ENCODE results near the gene TLL2.
A peak's percentile ranks its signal among the peaks of the same experiment; 100 is the strongest.

The TLL2 gene

GRCh38 chr10:96369890-96370583, 143.7 kb downstream of the TLL2 start:
- DNase-seq (ENCODE audit: extremely low read depth in 1 of 2, low read depth in 1 of 2): no peak

GRCh38 chr10:96368971-96369370, 144.8 kb downstream of the TLL2 start:
- no peak for DNase-seq (ENCODE audit: extremely low read depth in 1 of 2, low read depth in 1 of 2)

- DNase-seq (ENCODE audit: extremely low read depth in 1 of 2, low read depth in 1 of 2): no peak
These were observed 146.3 kb downstream of the TLL2 start for GRCh38 chr10:96367470-96367869.

- no peak for DNase-seq (ENCODE audit: extremely low read depth in 1 of 2, low read depth in 1 of 2)
These were observed 147.2 kb downstream of the TLL2 start for GRCh38 chr10:96366508-96366907.

GRCh38 chr10:96365571-96365970, 148.2 kb downstream of the TLL2 start:
- no peak for DNase-seq (ENCODE audit: extremely low read depth in 1 of 2, low read depth in 1 of 2)

- no peak for DNase-seq (ENCODE audit: extremely low read depth in 1 of 2, low read depth in 1 of 2)
These were observed 153.0 kb downstream of the TLL2 start for GRCh38 chr10:96360766-96361165.

- no peak for DNase-seq (ENCODE audit: extremely low read depth in 1 of 2, low read depth in 1 of 2)
These were observed 153.4 kb downstream of the TLL2 start for GRCh38 chr10:96360331-96360730.

- DNase-seq (ENCODE audit: extremely low read depth in 1 of 2, low read depth in 1 of 2): no peak
These were observed 154.1 kb downstream of the TLL2 start for GRCh38 chr10:96359616-96360015.

GRCh38 chr10:96358851-96359540, 154.7 kb downstream of the TLL2 start, which contains the start of gene OPALIN:
Gene OPALIN (minus strand): TSS chr10:96359002. CDS start chr10:96358896, 106 bp downstream.
- DNase-seq (ENCODE audit: extremely low read depth in 1 of 2, low read depth in 1 of 2): no peak

GRCh38 chr10:96357038-96357620, 156.6 kb downstream of the TLL2 start:
- DNase-seq (ENCODE audit: extremely low read depth in 1 of 2, low read depth in 1 of 2): no peak

GRCh38 chr10:96352582-96352981, 161.1 kb downstream of the TLL2 start:
- no peak for DNase-seq (ENCODE audit: extremely low read depth in 1 of 2, low read depth in 1 of 2)

- no peak for DNase-seq (ENCODE audit: extremely low read depth in 1 of 2, low read depth in 1 of 2)
These were observed 161.7 kb downstream of the TLL2 start for GRCh38 chr10:96352027-96352426.

GRCh38 chr10:96346295-96346694, 167.4 kb downstream of the TLL2 start:
- no peak for DNase-seq (ENCODE audit: extremely low read depth in 1 of 2, low read depth in 1 of 2)

GRCh38 chr10:96345222-96345621, 168.5 kb downstream of the TLL2 start:
- DNase-seq (ENCODE audit: extremely low read depth in 1 of 2, low read depth in 1 of 2): no peak

GRCh38 chr10:96344178-96344577, 169.5 kb downstream of the TLL2 start:
- DNase-seq (ENCODE audit: extremely low read depth in 1 of 2, low read depth in 1 of 2): no peak

GRCh38 chr10:96342402-96342801, 171.3 kb downstream of the TLL2 start:
- no peak for DNase-seq (ENCODE audit: extremely low read depth in 1 of 2, low read depth in 1 of 2)

- DNase-seq (ENCODE audit: extremely low read depth in 1 of 2, low read depth in 1 of 2): no peak
These were observed 172.2 kb downstream of the TLL2 start for GRCh38 chr10:96341219-96342182.

- DNase-seq (ENCODE audit: extremely low read depth in 1 of 2, low read depth in 1 of 2): peak; percentile 1 to 8
These were observed 173.5 kb downstream of the TLL2 start for GRCh38 chr10:96339956-96340904.

GRCh38 chr10:96339383-96339782, 174.3 kb downstream of the TLL2 start:
- no peak for DNase-seq (ENCODE audit: extremely low read depth in 1 of 2, low read depth in 1 of 2)

Measured in activated CD8-positive, alpha-beta memory T cell treated with anti-CD3 and anti-CD28 coated beads for 1 hour (primary cell).